ENCODE data around the gene TTC21B. TPM values are rescaled to one million over a fixed set of nuclear protein-coding genes. Genes with fewer than 3 reads are reported as not detected.

The TTC21B gene
- total RNA-seq, 2 donors from 2014 or later = 25.8 to 25.9 TPM

DNA sequence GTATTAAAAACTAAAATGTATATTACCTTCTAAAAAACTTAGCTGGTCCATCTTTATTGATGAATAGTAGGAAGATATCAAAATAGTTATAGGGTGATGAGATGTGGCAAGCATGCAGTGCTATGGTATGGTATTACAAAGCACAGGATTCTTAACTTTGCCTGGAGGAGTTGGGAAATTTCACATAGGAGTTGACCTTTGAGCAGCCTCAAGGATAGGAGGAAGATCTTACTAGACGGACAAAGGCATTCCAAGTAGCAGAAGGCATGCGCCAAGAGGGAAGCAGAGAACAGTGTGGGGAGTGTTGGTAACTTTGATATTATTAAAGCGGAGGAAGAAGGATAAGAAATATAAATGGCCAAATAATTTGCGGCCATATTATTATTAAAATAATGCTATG, 60.0 kb downstream of the TTC21B start:
- no peak overlapping the region for H3K4me3 Mint-ChIP-seq
- DNase-seq = no peak
- WGBS, 2 experiments (ENCODE audit: insufficient coverage in 1 of 2, insufficient read length in 1 of 2) = 78 to 93% methylated on average over 4 of the region's 4 CpGs
- H3K27ac ChIP-seq (ENCODE audit: low read depth, low read length) = peak overlapping the region; percentile 8
- no peak overlapping the region for H3K9ac ChIP-seq (ENCODE audit: extremely low read depth, low read length, poor library complexity, severe bottlenecking)
- peaks cover 60% of the 10 kb centered on the region for H3K36me3 ChIP-seq (ENCODE audit: control insufficient read depth, insufficient read depth, low read length)
- H3K4me1 ChIP-seq (ENCODE audit: control insufficient read depth, insufficient read depth, low read length) = no peaks in the 10 kb centered on the region
- H3K4me3 ChIP-seq (ENCODE audit: low read length) = no peak overlapping the region
- TF ChIP-seq, protein P1, sequence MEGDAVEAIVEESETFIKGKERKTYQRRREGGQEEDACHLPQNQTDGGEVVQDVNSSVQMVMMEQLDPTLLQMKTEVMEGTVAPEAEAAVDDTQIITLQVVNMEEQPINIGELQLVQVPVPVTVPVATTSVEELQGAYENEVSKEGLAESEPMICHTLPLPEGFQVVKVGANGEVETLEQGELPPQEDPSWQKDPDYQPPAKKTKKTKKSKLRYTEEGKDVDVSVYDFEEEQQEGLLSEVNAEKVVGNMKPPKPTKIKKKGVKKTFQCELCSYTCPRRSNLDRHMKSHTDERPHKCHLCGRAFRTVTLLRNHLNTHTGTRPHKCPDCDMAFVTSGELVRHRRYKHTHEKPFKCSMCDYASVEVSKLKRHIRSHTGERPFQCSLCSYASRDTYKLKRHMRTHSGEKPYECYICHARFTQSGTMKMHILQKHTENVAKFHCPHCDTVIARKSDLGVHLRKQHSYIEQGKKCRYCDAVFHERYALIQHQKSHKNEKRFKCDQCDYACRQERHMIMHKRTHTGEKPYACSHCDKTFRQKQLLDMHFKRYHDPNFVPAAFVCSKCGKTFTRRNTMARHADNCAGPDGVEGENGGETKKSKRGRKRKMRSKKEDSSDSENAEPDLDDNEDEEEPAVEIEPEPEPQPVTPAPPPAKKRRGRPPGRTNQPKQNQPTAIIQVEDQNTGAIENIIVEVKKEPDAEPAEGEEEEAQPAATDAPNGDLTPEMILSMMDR (conservative IDR thresholded peaks at IDR 0.05) = no peak
- H3K9me3 ChIP-seq (ENCODE audit: control insufficient read depth, low read length) = no peaks in the 10 kb centered on the region
- no peaks in the 10 kb centered on the region for H3K27me3 ChIP-seq (ENCODE audit: control insufficient read depth, insufficient read depth, low read length, poor library complexity, severe bottlenecking)
- H3K9me3 Mint-ChIP-seq = no peaks in the 10 kb centered on the region
- H3K4me1 Mint-ChIP-seq = peaks cover 3% of the 10 kb centered on the region
- no peaks in the 10 kb centered on the region for H3K27me3 Mint-ChIP-seq (ENCODE audit: insufficient read depth)
- H3K36me3 Mint-ChIP-seq (ENCODE audit: low read depth) = peaks cover 33% of the 10 kb centered on the region
- H3K27ac Mint-ChIP-seq = no peak overlapping the region

DNA sequence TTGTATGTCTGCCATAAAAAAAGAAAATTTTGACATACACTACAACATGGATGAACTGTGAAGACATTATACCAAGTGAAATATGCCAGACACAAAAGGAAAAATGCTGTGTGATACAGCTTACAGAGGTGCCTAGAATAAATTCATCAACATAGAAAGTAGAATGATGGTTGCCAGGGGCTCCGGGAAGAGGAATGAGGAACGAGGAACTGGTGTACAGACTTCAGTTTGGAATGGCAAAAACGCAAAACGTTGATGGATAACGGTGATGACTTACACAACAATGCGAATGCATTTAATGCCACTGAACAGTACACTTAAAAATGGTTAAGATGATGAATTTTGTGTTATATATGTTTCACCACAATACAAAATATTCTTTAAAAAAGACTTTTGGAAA, 61.0 kb downstream of the TTC21B start:
- peaks cover 26% of the 10 kb centered on the region for H3K36me3 Mint-ChIP-seq (ENCODE audit: low read depth)
- Histone ChIP-seq H3K9me3 (ENCODE audit: control insufficient read depth, low read length) (no peaks in the 10 kb centered on the region), H3K4me3 (ENCODE audit: low read length) (no peak overlapping the region), H3K9ac (ENCODE audit: extremely low read depth, low read length, poor library complexity, severe bottlenecking) (no peak overlapping the region), H3K4me1 (ENCODE audit: control insufficient read depth, insufficient read depth, low read length) (no peaks in the 10 kb centered on the region), H3K36me3 (ENCODE audit: control insufficient read depth, insufficient read depth, low read length) (peaks cover 49% of the 10 kb centered on the region), H3K27ac (ENCODE audit: low read depth, low read length) (peak overlapping the region; percentile 55), H3K27me3 (ENCODE audit: control insufficient read depth, insufficient read depth, low read length, poor library complexity, severe bottlenecking) (no peaks in the 10 kb centered on the region)
- WGBS, 2 experiments (ENCODE audit: insufficient coverage in 1 of 2, insufficient read length in 1 of 2) = 63 to 94% methylated on average over 3 to 6 of the region's 6 CpGs
- H3K4me1 Mint-ChIP-seq = peaks cover 3% of the 10 kb centered on the region
- DNase-seq = no peak
- TF ChIP-seq, protein P1 (conservative IDR thresholded peaks at IDR 0.05) = no peak
- H3K27me3 Mint-ChIP-seq (ENCODE audit: insufficient read depth) = no peaks in the 10 kb centered on the region
- H3K27ac Mint-ChIP-seq = no peak overlapping the region
- no peaks in the 10 kb centered on the region for H3K9me3 Mint-ChIP-seq
- H3K4me3 Mint-ChIP-seq = no peak overlapping the region

DNA sequence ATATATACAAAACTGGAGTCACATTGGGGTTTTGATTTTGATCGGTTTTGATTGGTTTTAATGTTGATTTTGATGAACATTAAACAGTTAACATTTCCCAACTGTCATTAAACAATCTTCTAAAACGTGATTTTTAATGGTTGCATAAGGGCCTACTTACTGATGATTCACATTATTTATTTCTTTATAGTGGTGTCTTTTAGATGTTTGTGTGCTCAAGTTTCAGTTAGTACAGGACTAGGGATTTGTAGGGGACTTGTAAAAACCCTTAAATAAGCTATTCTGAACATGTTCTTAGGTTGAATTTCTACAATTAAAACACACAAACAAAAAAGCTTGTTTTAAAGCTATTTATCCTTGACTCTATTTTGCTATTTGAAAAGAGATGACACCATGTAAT, 61.6 kb downstream of the TTC21B start:
- no peaks in the 10 kb centered on the region for H3K9me3 ChIP-seq (ENCODE audit: control insufficient read depth, low read length)
- no peaks in the 10 kb centered on the region for H3K4me1 ChIP-seq (ENCODE audit: control insufficient read depth, insufficient read depth, low read length)
- peaks cover 46% of the 10 kb centered on the region for H3K36me3 ChIP-seq (ENCODE audit: control insufficient read depth, insufficient read depth, low read length)
- H3K4me3 ChIP-seq (ENCODE audit: low read length) = no peak overlapping the region
- H3K27me3 Mint-ChIP-seq (ENCODE audit: insufficient read depth) = no peaks in the 10 kb centered on the region
- H3K9me3 Mint-ChIP-seq = no peaks in the 10 kb centered on the region
- H3K27me3 ChIP-seq (ENCODE audit: control insufficient read depth, insufficient read depth, low read length, poor library complexity, severe bottlenecking) = no peaks in the 10 kb centered on the region
- DNase-seq = no peak
- TF ChIP-seq, protein P1 (conservative IDR thresholded peaks at IDR 0.05) = no peak
- H3K4me3 Mint-ChIP-seq = no peak overlapping the region
- no peak overlapping the region for H3K9ac ChIP-seq (ENCODE audit: extremely low read depth, low read length, poor library complexity, severe bottlenecking)
- H3K27ac ChIP-seq (ENCODE audit: low read depth, low read length) = peak overlapping the region; percentile 55
- no peak overlapping the region for H3K27ac Mint-ChIP-seq
- H3K36me3 Mint-ChIP-seq (ENCODE audit: low read depth) = peaks cover 23% of the 10 kb centered on the region
- no CpG with 5 or more reads among the region's 2 CpGs for WGBS, 2 experiments (ENCODE audit: insufficient coverage in 1 of 2, insufficient read length in 1 of 2)
- H3K4me1 Mint-ChIP-seq = peaks cover 3% of the 10 kb centered on the region
